Astrocyte (in vitro differentiated cells and primary cell): Measurements from ENCODE around the gene HOXC9. TPM values are rescaled to one million over a fixed set of nuclear protein-coding genes. Genes with fewer than 3 reads are reported as not detected.

Source experiments
- DNase-seq: peaks from one replicate; pipeline ENCODE4 v3.0.0-alpha.2; 2010; ENCODE audit warnings: low read depth
- FAIRE-seq: peaks from 2 replicates; lab custom pipeline; 2011; peaks lifted over from hg19 to GRCh38; lab: Jason Lieb, UNC
- H2AFZ ChIP-seq: 2 replicates; pipeline ENCODE4 v1.6.0; 2012; ENCODE audit warnings: low read depth, low read length, inconsistent platforms
- H3K27ac ChIP-seq: 2 replicates; pipeline ENCODE4 v1.5.1; 2011; ENCODE audit warnings: low read depth, low read length, inconsistent platforms
- H3K27me3 ChIP-seq: 2 replicates; pipeline ENCODE4 v1.6.0; 2011; ENCODE audit warnings: low read length, inconsistent platforms; ENCODE audit not compliant: insufficient read depth
- H3K36me3 ChIP-seq: 2 replicates; pipeline ENCODE4 v1.5.1; 2011; ENCODE audit warnings: low read length, inconsistent platforms; ENCODE audit not compliant: insufficient read depth
- H3K4me1 ChIP-seq: 2 replicates; pipeline ENCODE4 v1.5.1; 2011; ENCODE audit warnings: low read length, inconsistent platforms; ENCODE audit not compliant: insufficient read depth
- H3K4me2 ChIP-seq: 2 replicates; pipeline ENCODE4 v1.6.0; 2012; ENCODE audit warnings: low read length, inconsistent platforms
- H3K4me3 ChIP-seq: 2 replicates; pipeline ENCODE4 v1.5.1; 2011; ENCODE audit warnings: low read depth, mild to moderate bottlenecking, low read length, inconsistent platforms; ENCODE audit not compliant: insufficient read depth
- H3K79me2 ChIP-seq: 2 replicates; pipeline ENCODE4 v1.6.0; 2012; ENCODE audit warnings: mild to moderate bottlenecking, low read length, inconsistent platforms; ENCODE audit not compliant: insufficient read depth
- H3K9ac ChIP-seq: 2 replicates; pipeline ENCODE4 v1.6.0; 2012; ENCODE audit warnings: mild to moderate bottlenecking, low read length, inconsistent platforms
- H3K9me3 ChIP-seq: 2 replicates; pipeline ENCODE4 v1.5.1; 2012; ENCODE audit warnings: low read depth, mild to moderate bottlenecking, low read length, inconsistent platforms; ENCODE audit not compliant: insufficient read depth
- H4K20me1 ChIP-seq: 2 replicates; pipeline ENCODE4 v1.6.0; 2012; ENCODE audit warnings: low read length, inconsistent platforms; ENCODE audit not compliant: insufficient read depth
- H3K27ac Mint-ChIP-seq: one replicate; pipeline ENCODE4 v1.8.0; 2021; ENCODE audit warnings: mild to moderate bottlenecking, mixed read lengths; ENCODE audit not compliant: unreplicated experiment
- H3K27me3 Mint-ChIP-seq: one replicate; pipeline ENCODE4 v1.8.0; 2021; ENCODE audit warnings: low read depth, mixed read lengths; ENCODE audit not compliant: unreplicated experiment
- H3K36me3 Mint-ChIP-seq: one replicate; pipeline ENCODE4 v1.8.0; 2021; ENCODE audit warnings: low read depth, mixed read lengths; ENCODE audit not compliant: unreplicated experiment
- H3K4me1 Mint-ChIP-seq: one replicate; pipeline ENCODE4 v1.8.0; 2021; ENCODE audit warnings: low read depth, mixed read lengths; ENCODE audit not compliant: unreplicated experiment
- H3K4me3 Mint-ChIP-seq: one replicate; pipeline ENCODE4 v1.8.0; 2021; ENCODE audit warnings: mild to moderate bottlenecking, moderate library complexity, mixed read lengths; ENCODE audit not compliant: unreplicated experiment
- H3K9me3 Mint-ChIP-seq: one replicate; pipeline ENCODE4 v1.8.0; 2021; ENCODE audit warnings: mild to moderate bottlenecking, mixed read lengths; ENCODE audit not compliant: unreplicated experiment
- CTCF ChIP-seq: IDR thresholded peaks from 2 replicates; pipeline ENCODE4 v1.5.1; 2011; ENCODE audit warnings: low read depth, mild to moderate bottlenecking, inconsistent platforms, low read length, moderate library complexity; ENCODE audit not compliant: insufficient read depth
- EZH2 ChIP-seq: IDR thresholded peaks from 2 replicates; pipeline ENCODE4 v1.6.1; 2012; ENCODE audit warnings: mild to moderate bottlenecking, low read length, inconsistent platforms; ENCODE audit not compliant: insufficient read depth
- total RNA-seq: library from RNA; stranded (reverse); gene quantifications from 2 replicates; pipeline ENCODE4 v1.2.1, GENCODE V29; 2021

Gene HOXC9
- total RNA-seq, 1 donor from 2014 or later: not detected

- Histone ChIP-seq H3K27ac (no peak overlapping the region), H3K4me2 (no peak overlapping the region), H3K79me2 (no peaks in the 10 kb centered on the region), H3K27me3 (peaks cover 96% of the 10 kb centered on the region), H4K20me1 (no peaks in the 10 kb centered on the region), H3K36me3 (no peaks in the 10 kb centered on the region), H3K9me3 (no peaks in the 10 kb centered on the region), H3K9ac (no peak overlapping the region), H3K4me1 (no peaks in the 10 kb centered on the region), H3K4me3 (no peak overlapping the region), H2AFZ (no peak overlapping the region)
- TF ChIP-seq EZH2 (peak; percentile 77), CTCF (no peak)
- no peak for FAIRE-seq
- H3K9me3 Mint-ChIP-seq: peaks cover 13% of the 10 kb centered on the region
- no peak for DNase-seq
- H3K4me3 Mint-ChIP-seq: no peak overlapping the region
- no peak overlapping the region for H3K27ac Mint-ChIP-seq
- no peaks in the 10 kb centered on the region for H3K36me3 Mint-ChIP-seq
- H3K4me1 Mint-ChIP-seq: no peaks in the 10 kb centered on the region
- peaks cover 95% of the 10 kb centered on the region for H3K27me3 Mint-ChIP-seq
These were observed 47.4 kb downstream of the HOXC9 start for GRCh38 chr12:54047160-54047963.

- no peaks in the 10 kb centered on the region for H3K79me2 ChIP-seq
- no peak for TF ChIP-seq EZH2
- no peak for TF ChIP-seq CTCF
- Mint-ChIP-seq H3K27me3 (peaks cover 95% of the 10 kb centered on the region), H3K9me3 (peaks cover 13% of the 10 kb centered on the region), H3K4me1 (no peaks in the 10 kb centered on the region), H3K27ac (no peak overlapping the region), H3K4me3 (no peak overlapping the region), H3K36me3 (no peaks in the 10 kb centered on the region)
- peaks cover 95% of the 10 kb centered on the region for H3K27me3 ChIP-seq
- FAIRE-seq (no peak), DNase-seq (no peak)
- no peak overlapping the region for H3K9ac ChIP-seq
- H3K9me3 ChIP-seq: no peaks in the 10 kb centered on the region
- no peaks in the 10 kb centered on the region for H3K4me1 ChIP-seq
- no peak overlapping the region for H3K4me3 ChIP-seq
- H3K27ac ChIP-seq: no peak overlapping the region
- no peaks in the 10 kb centered on the region for H3K36me3 ChIP-seq
- no peaks in the 10 kb centered on the region for H4K20me1 ChIP-seq
- H2AFZ ChIP-seq: no peak overlapping the region
- no peak overlapping the region for H3K4me2 ChIP-seq
These were observed 48.0 kb downstream of the HOXC9 start for GRCh38 chr12:54047964-54048303.

GRCh38 chr12:54048406-54049093 is 48.6 kb downstream of the HOXC9 start:
- H3K27me3 Mint-ChIP-seq: peaks cover 92% of the 10 kb centered on the region
- H3K9me3 Mint-ChIP-seq: peaks cover 9% of the 10 kb centered on the region
- H3K4me3 Mint-ChIP-seq: no peak overlapping the region

More at GRCh38 chr12:54048406-54049093, 48.6 kb downstream of the HOXC9 start:
- Histone ChIP-seq H4K20me1 (no peaks in the 10 kb centered on the region), H2AFZ (no peak overlapping the region), H3K4me1 (no peaks in the 10 kb centered on the region), H3K27me3 (peaks cover 95% of the 10 kb centered on the region), H3K4me2 (no peak overlapping the region), H3K9ac (no peak overlapping the region), H3K27ac (no peak overlapping the region), H3K9me3 (no peaks in the 10 kb centered on the region), H3K36me3 (no peaks in the 10 kb centered on the region), H3K4me3 (no peak overlapping the region), H3K79me2 (no peaks in the 10 kb centered on the region)
- FAIRE-seq (no peak), DNase-seq (no peak)
- H3K36me3 Mint-ChIP-seq: no peaks in the 10 kb centered on the region
- TF ChIP-seq CTCF (no peak), EZH2 (no peak)
- H3K4me1 Mint-ChIP-seq: no peaks in the 10 kb centered on the region
- no peak overlapping the region for H3K27ac Mint-ChIP-seq
